RWPE2 (cell line): Measurements from ENCODE around the gene JADE3.

Experiments
- ATAC-seq: fragments of 200-7000 bp; cut with Tn5 transposase; 3 replicates; pipeline ENCODE4 v1.9.1; 2021; ENCODE audit warnings: low read depth
- DNase-seq: peaks from one replicate; pipeline ENCODE4 v3.0.0-alpha.2; 2020; ENCODE audit warnings: low spot score
- H3K27ac ChIP-seq: fragments of 450-650 bp; 2 replicates; pipeline ENCODE4 v1.5.1; 2017; ENCODE audit warnings: mild to moderate bottlenecking; ENCODE audit not compliant: poor library complexity, severe bottlenecking
- H3K27me3 ChIP-seq: fragments of 250-450 bp; sonication (Bioruptor Pico); 2 replicates; pipeline ENCODE4 v1.5.1; 2021; ENCODE audit warnings: mild to moderate bottlenecking, moderate library complexity; ENCODE audit not compliant: insufficient read depth, poor library complexity, severe bottlenecking
- H3K36me3 ChIP-seq: fragments of 250-450 bp; sonication (Bioruptor Pico); 2 replicates; pipeline ENCODE4 v1.5.1; 2020; ENCODE audit warnings: low read depth, mild to moderate bottlenecking, moderate library complexity
- H3K4me1 ChIP-seq: fragments of 250-450 bp; sonication (Bioruptor Pico); 2 replicates; pipeline ENCODE4 v1.5.1; 2021; ENCODE audit warnings: mild to moderate bottlenecking, moderate library complexity; ENCODE audit not compliant: insufficient read depth, poor library complexity, severe bottlenecking
- H3K4me3 ChIP-seq: fragments of 250-450 bp; sonication (Bioruptor Pico); 2 replicates; pipeline ENCODE4 v1.5.1; 2021; ENCODE audit warnings: mild to moderate bottlenecking, moderate library complexity; ENCODE audit not compliant: severe bottlenecking
- H3K9me3 ChIP-seq: fragments of 250-450 bp; sonication (Bioruptor Pico); 2 replicates; pipeline ENCODE4 v1.5.1; 2021; ENCODE audit warnings: mild to moderate bottlenecking, moderate library complexity; ENCODE audit not compliant: severe bottlenecking
- TF ChIP-seq, protein P1 (sequence below): fragments of 450-650 bp; IDR thresholded peaks from one replicate; pipeline ENCODE4 v1.5.1; 2017; ENCODE audit warnings: mild to moderate bottlenecking, moderate library complexity; ENCODE audit not compliant: poor library complexity, severe bottlenecking

JADE3 gene

DNA sequence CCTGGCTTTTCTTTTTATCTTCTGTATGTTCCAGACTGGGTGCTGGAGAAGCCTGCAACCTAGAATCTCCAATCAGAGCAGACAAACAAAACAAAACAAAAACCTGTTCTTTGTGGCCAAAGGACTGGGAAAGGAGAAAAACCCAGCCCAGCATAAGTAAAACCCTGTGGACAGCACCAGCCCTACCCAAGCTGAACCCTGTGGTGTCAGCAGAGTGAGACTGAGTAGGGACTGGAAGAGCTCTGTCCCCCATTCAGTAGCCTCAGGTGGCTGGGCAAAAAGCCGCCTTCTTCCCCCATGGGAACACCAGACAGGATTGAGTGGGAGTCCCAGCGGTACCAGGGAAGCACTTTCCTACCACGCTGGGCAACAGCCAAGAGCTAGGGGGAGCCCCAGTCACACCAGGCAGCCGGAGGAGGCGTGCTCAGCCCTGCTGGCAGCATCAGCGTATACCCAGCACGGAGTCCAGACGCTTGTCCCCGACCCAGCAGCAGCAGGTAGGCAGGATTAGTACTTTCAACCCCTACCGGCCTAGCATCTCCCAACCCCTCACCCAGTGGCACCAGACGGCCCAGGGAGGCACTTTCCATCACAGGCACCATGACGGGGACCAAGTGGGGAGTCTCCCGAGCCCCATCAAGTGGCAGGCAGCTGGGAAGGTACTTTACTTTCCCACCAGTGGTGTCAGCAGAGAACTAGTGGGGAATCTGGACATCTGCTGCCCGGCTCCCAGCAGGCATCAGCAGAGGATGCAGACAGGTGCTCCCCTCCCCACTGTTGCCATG lies 8.6 kb upstream of the JADE3 start:
- Histone ChIP-seq H3K9me3 (no peaks in the 10 kb centered on the region), H3K4me1 (no peaks in the 10 kb centered on the region), H3K27me3 (no peaks in the 10 kb centered on the region), H3K4me3 (peak overlapping the region; percentile 37), H3K27ac (no peak overlapping the region), H3K36me3 (no peaks in the 10 kb centered on the region)
- peak; percentile 98 for ATAC-seq
- TF ChIP-seq, protein P1, sequence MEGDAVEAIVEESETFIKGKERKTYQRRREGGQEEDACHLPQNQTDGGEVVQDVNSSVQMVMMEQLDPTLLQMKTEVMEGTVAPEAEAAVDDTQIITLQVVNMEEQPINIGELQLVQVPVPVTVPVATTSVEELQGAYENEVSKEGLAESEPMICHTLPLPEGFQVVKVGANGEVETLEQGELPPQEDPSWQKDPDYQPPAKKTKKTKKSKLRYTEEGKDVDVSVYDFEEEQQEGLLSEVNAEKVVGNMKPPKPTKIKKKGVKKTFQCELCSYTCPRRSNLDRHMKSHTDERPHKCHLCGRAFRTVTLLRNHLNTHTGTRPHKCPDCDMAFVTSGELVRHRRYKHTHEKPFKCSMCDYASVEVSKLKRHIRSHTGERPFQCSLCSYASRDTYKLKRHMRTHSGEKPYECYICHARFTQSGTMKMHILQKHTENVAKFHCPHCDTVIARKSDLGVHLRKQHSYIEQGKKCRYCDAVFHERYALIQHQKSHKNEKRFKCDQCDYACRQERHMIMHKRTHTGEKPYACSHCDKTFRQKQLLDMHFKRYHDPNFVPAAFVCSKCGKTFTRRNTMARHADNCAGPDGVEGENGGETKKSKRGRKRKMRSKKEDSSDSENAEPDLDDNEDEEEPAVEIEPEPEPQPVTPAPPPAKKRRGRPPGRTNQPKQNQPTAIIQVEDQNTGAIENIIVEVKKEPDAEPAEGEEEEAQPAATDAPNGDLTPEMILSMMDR, result peak; percentile 79
- DNase-seq, result peak; percentile 55

DNA sequence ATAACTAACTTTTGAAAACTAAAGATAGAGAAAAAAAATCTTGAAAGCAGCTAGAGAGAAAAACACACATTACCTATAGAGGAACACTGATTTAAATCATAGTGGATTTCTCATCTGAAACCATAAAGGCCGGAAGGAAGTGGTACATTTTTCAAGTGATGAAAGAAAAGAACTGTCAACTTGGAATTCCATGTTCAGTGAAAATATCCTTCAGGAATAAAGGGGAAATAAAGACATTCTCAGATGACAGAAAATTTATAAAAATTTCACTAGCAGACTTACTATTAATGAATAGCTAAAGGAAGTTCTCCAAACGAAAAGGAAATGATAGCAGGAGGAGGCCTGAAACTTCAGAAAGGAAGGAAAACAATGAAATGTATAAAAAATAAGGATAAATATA lies 7.6 kb upstream of the JADE3 start:
- Histone ChIP-seq H3K36me3 (no peaks in the 10 kb centered on the region), H3K4me1 (no peaks in the 10 kb centered on the region), H3K27ac (no peak overlapping the region), H3K4me3 (no peak overlapping the region), H3K9me3 (no peaks in the 10 kb centered on the region), H3K27me3 (no peaks in the 10 kb centered on the region)
- DNase-seq (no peak), ATAC-seq (no peak)
- TF ChIP-seq, protein P1, result no peak

DNA sequence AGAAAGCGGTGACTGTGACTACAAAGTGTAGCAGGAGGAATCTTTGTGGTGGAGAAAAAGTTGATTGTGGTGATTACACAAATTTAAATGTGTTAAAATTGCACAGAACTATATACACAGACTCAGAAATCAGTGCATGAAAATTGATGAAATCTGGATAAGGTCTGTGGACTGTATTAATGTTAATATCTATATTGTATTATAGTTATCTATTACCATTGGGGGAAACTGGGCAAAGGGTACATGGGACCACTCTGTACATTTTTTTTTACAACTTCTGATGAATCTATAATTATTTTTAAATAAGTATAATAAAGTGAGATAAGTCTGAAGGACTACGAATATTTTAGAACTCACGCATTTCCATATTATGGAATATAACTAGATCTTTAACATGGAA lies 1.8 kb upstream of the JADE3 start:
- ATAC-seq (no peak), DNase-seq (no peak)
- H3K27ac ChIP-seq, result no peak overlapping the region
- no peak overlapping the region for H3K4me3 ChIP-seq
- H3K9me3 ChIP-seq, result no peaks in the 10 kb centered on the region
- H3K27me3 ChIP-seq, result no peaks in the 10 kb centered on the region
- no peaks in the 10 kb centered on the region for H3K36me3 ChIP-seq
- H3K4me1 ChIP-seq, result no peaks in the 10 kb centered on the region
- TF ChIP-seq, protein P1, result no peak

DNA sequence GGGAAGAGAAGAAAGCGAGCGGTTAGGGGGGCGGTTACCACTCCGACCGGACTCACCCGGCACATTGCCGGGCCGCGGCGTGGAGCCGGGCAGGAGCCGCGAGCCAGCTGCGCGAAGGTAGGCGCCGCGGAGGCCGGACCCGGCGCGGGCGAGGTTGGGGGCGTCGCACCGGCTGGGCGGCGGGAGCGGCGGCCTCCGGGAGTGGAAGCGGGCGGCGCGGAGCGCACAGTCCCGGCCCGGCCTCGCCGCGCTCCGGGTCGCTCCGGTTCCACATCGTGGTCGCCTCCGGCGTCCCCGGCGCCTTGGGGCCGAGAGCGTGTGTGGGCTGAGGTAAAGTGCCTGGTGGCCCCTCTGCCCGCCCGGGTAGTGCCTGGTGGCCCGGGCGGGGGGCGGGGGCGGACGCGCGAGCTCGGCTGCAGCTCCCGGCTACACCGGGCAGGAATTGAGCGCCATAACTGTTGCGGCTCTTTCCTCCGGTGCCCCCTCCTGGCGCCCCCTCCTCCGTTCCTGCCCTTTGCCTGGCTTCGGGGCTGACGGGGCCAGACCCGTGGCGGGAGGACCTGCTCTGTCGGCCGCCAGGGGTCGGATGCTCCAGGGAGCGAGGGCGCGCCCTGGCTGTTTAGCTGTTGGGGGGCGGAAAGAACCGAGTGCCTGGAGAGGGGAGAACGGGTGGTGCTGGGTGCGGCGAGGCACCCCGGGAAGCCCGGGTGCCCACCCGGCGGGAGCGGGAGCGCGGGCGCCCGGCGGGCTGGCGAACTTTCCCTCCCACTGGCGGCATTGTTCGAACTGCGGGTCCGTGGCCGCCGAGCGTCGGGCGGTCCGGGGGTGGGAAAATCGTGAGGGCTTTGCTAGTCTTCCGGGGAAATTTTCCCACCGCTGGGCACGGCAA lies 626 bp downstream of the JADE3 start:
- no peaks in the 10 kb centered on the region for H3K27me3 ChIP-seq
- H3K36me3 ChIP-seq, result no peaks in the 10 kb centered on the region
- peak overlapping the region; percentile 43 for H3K27ac ChIP-seq
- peak overlapping the region; percentile 89 for H3K4me3 ChIP-seq
- ATAC-seq (peak; percentile 65), DNase-seq (peak; percentile 37)
- TF ChIP-seq, protein P1, result peak; percentile 37
- H3K4me1 ChIP-seq, result no peaks in the 10 kb centered on the region
- H3K9me3 ChIP-seq, result no peaks in the 10 kb centered on the region
